HFF-Myc (cell line): ENCODE data around the gene FBXO22.

Experiments
- DNase-seq: peaks from one replicate; pipeline ENCODE4 v3.0.0-alpha.2; 2011; ENCODE audit warnings: low read depth; ENCODE audit errors: extremely low read depth
- H3K4me3 ChIP-seq: replicated peaks from 2 replicates; pipeline ENCODE4 v1.5.1; 2011; ENCODE audit warnings: low read depth, mild to moderate bottlenecking, control low read depth, low read length
- CTCF ChIP-seq: IDR thresholded peaks from 2 replicates; pipeline ENCODE4 v1.5.1; 2012; ENCODE audit warnings: mild to moderate bottlenecking, low read depth, low read length, control low read depth; ENCODE audit errors: missing control alignments

The FBXO22 gene

GRCh38 chr15:75943246-75943645 is 39.6 kb downstream of the FBXO22 start:
- H3K4me3 ChIP-seq = no peak overlapping the region
- DNase-seq = no peak
- TF ChIP-seq CTCF = no peak

GRCh38 chr15:75943713-75944215 is 40.1 kb downstream of the FBXO22 start:
- DNase-seq = no peak
- H3K4me3 ChIP-seq = no peak overlapping the region

DNA sequence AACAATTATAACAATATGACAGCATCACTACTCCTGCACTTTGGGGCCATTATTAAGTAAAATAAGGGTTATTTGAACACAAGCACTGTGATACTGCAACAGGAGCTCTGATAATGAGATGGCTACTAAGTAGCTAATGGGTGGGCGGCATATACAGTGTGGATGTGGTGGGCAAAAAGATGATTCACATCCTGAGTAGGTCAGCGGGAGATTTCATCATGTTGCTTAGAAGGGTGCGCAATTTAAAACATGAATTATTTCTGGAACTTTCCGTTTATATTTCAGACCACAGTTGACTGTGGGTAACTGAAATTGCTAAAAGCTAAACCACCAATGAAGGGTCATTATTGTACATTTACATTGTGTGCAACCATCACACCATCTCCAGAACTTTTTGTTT is 42.3 kb downstream of the FBXO22 start:
- no peak for TF ChIP-seq CTCF
- DNase-seq = peak; percentile 21
- no peak overlapping the region for H3K4me3 ChIP-seq

More at GRCh38 chr15:75943713-75944215, 40.1 kb downstream of the FBXO22 start:
- TF ChIP-seq CTCF = no peak

DNA sequence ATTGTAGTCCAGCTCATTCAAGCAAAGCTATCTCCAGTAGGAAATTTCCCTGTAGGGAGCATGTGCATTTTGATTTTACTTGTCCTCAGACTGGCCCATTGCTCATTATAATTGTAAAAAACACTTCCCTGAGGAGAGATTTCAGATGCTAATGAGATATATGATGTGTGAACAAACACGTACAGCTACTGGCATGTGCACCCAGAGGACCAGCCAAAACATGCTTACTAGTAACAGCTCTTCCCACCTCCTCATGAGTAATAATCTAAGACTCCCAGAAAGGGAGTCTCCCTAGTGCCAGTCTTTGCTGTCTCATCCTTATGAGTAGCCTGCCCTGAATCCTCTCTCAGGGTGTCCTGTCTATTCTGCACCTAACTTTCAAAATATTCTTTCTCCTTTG is 43.4 kb downstream of the FBXO22 start:
- TF ChIP-seq CTCF = no peak
- DNase-seq = no peak
- no peak overlapping the region for H3K4me3 ChIP-seq

DNA sequence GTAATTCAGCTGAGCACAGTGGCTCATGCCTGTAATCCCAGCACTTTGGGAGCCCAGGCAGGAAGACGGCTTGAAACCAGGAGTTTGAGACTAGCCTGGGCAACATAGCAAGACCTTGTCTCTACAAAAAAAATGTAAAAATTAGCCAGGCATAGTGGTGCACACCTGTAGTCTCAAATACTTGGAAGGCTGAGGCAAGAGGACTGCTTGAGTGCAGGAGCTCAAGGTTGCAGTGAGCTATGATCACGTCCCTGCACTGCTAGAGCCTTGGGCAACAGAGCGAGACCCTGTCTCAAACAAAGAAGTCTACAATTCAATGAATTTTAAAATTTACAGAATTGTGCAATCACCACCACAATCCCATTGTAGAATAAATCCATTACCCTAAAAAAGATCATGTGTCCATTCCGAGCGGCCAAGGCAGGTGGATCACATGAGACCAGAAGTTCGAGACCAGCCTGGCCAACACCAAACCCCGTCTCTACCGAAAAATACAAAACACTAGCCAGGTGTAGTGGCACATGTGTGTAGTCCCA is 45.2 kb downstream of the FBXO22 start:
- TF ChIP-seq CTCF = no peak
- DNase-seq = no peak
- H3K4me3 ChIP-seq = no peak overlapping the region

- DNase-seq = no peak
- no peak overlapping the region for H3K4me3 ChIP-seq
- no peak for TF ChIP-seq CTCF
Observed at GRCh38 chr15:75952525-75952924, 48.8 kb downstream of the FBXO22 start.

GRCh38 chr15:75955720-75956119 is 52.0 kb downstream of the FBXO22 start:
- no peak overlapping the region for H3K4me3 ChIP-seq
- DNase-seq = no peak
- TF ChIP-seq CTCF = no peak
